SH-SY5Y (cell line): Measurements from ENCODE around the gene ATF3.

Experiments used
- GATA2 ChIP-seq: IDR thresholded peaks from 2 replicates; pipeline ENCODE4 v1.6.1; 2011; ENCODE audit warnings: mild to moderate bottlenecking, low read depth, low read length
- GATA3 ChIP-seq: IDR thresholded peaks from 2 replicates; pipeline ENCODE4 v1.6.1; 2011; ENCODE audit warnings: low read depth, mild to moderate bottlenecking, low read length, moderate library complexity

- TF ChIP-seq GATA3: no peak
- TF ChIP-seq GATA2: no peak
Measured at GRCh38 chr1:212655668-212656440, 47.3 kb downstream of the ATF3 start.
